Suppressor macrophage treated with lipopolysaccharide for 4 hours (primary cell): ENCODE data around the gene C1D.
"Not testable (repeated sequence)": the region's sequence is repeated elsewhere in the genome, so short reads cannot be mapped to it uniquely, and the experiment has no call there.

ENCODE experiments used
- DNase-seq: peaks from one replicate; pipeline ENCODE4 v3.0.0-alpha.2; 2020

C1D gene

DNA sequence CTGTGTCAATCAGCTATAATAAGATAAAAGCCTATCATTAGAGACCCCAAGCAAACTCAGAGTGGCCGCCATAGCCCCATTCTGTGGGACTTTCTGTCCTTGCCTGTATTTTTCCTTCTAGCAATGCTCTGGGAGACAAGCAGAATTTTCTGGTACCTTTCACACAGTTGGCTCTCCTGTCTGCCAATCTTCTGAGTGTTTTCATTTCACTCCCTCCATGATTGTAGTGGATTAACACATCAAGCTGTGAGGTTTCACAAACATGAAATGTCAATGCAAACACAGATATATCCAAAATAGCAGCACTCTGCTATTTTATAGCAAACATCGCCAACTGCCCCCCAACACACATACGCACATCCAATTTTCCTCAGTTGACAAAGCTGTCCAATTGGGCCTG is 64.9 kb downstream of the C1D start:
- DNase-seq: no peak

DNA sequence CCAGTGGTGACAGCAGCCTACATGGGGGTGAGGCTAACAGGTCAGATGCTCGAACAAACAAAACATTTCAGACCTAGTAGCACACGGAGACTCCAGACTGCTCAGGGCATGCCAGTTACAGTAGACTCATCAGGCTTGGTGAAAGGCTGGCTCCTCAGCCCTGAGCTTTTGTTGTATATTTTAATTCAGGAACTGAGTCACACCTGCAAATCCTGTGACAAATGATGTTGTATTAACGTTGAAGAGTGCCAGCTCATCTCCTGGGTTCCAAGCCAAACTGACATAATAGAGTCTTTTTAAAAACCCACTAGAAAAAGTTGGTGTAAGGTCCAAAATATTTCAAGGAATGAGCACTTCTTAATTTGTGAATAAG is 65.3 kb downstream of the C1D start:
- DNase-seq: no peak

GRCh38 chr2:67996772-67997527 is 65.9 kb downstream of the C1D start:
- no peak for DNase-seq

GRCh38 chr2:67994716-67995115 is 68.1 kb downstream of the C1D start:
- no peak for DNase-seq

- DNase-seq: not testable (repeated sequence)
These were observed 68.7 kb downstream of the C1D start for GRCh38 chr2:67994069-67994468.

DNA sequence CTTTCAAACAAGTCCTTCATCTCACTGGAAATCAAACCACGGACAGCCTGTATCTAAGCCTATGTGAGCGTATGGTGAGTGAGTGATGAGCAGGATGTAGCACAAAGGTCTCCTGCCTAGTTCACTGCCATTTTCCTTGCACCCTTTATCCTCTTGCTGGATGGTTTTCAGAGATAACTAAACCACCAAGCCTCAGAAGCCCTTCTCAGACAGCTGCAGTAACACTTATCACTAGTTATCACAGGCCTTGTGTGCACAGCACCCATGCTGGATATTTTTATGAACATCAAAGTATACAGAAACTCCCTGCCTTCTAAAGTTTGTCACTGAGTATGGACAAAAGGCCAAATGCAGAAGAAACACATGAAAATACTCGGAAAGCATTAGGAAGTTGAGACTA is 69.5 kb downstream of the C1D start:
- no peak for DNase-seq

- DNase-seq: no peak
These were observed 71.3 kb downstream of the C1D start for GRCh38 chr2:67991456-67991855.
